Astrocyte (in vitro differentiated cells and primary cell): ENCODE measurements around the gene ZNF594. TPM values are rescaled to one million over a fixed set of nuclear protein-coding genes. Genes with fewer than 3 reads are reported as not detected.
A peak's percentile ranks its signal among the peaks of the same experiment; 100 is the strongest.
"Not testable (repeated sequence)": the region's sequence is repeated elsewhere in the genome, so short reads cannot be mapped to it uniquely, and the experiment has no call there.

Source experiments
- DNase-seq: peaks from one replicate; pipeline ENCODE4 v3.0.0-alpha.2; 2010; ENCODE audit warnings: low read depth
- FAIRE-seq: peaks from 2 replicates; lab custom pipeline; 2011; peaks lifted over from hg19 to GRCh38; lab: Jason Lieb, UNC
- H2AFZ ChIP-seq: 2 replicates; pipeline ENCODE4 v1.6.0; 2012; ENCODE audit warnings: low read depth, low read length, inconsistent platforms
- H3K27ac ChIP-seq: 2 replicates; pipeline ENCODE4 v1.5.1; 2011; ENCODE audit warnings: low read depth, low read length, inconsistent platforms
- H3K27me3 ChIP-seq: 2 replicates; pipeline ENCODE4 v1.6.0; 2011; ENCODE audit warnings: low read length, inconsistent platforms; ENCODE audit not compliant: insufficient read depth
- H3K36me3 ChIP-seq: 2 replicates; pipeline ENCODE4 v1.5.1; 2011; ENCODE audit warnings: low read length, inconsistent platforms; ENCODE audit not compliant: insufficient read depth
- H3K4me1 ChIP-seq: 2 replicates; pipeline ENCODE4 v1.5.1; 2011; ENCODE audit warnings: low read length, inconsistent platforms; ENCODE audit not compliant: insufficient read depth
- H3K4me2 ChIP-seq: 2 replicates; pipeline ENCODE4 v1.6.0; 2012; ENCODE audit warnings: low read length, inconsistent platforms
- H3K4me3 ChIP-seq: 2 replicates; pipeline ENCODE4 v1.5.1; 2011; ENCODE audit warnings: low read depth, mild to moderate bottlenecking, low read length, inconsistent platforms; ENCODE audit not compliant: insufficient read depth
- H3K79me2 ChIP-seq: 2 replicates; pipeline ENCODE4 v1.6.0; 2012; ENCODE audit warnings: mild to moderate bottlenecking, low read length, inconsistent platforms; ENCODE audit not compliant: insufficient read depth
- H3K9ac ChIP-seq: 2 replicates; pipeline ENCODE4 v1.6.0; 2012; ENCODE audit warnings: mild to moderate bottlenecking, low read length, inconsistent platforms
- H3K9me3 ChIP-seq: 2 replicates; pipeline ENCODE4 v1.5.1; 2012; ENCODE audit warnings: low read depth, mild to moderate bottlenecking, low read length, inconsistent platforms; ENCODE audit not compliant: insufficient read depth
- H4K20me1 ChIP-seq: 2 replicates; pipeline ENCODE4 v1.6.0; 2012; ENCODE audit warnings: low read length, inconsistent platforms; ENCODE audit not compliant: insufficient read depth
- H3K27ac Mint-ChIP-seq: one replicate; pipeline ENCODE4 v1.8.0; 2021; ENCODE audit warnings: mild to moderate bottlenecking, mixed read lengths; ENCODE audit not compliant: unreplicated experiment
- H3K27me3 Mint-ChIP-seq: one replicate; pipeline ENCODE4 v1.8.0; 2021; ENCODE audit warnings: low read depth, mixed read lengths; ENCODE audit not compliant: unreplicated experiment
- H3K36me3 Mint-ChIP-seq: one replicate; pipeline ENCODE4 v1.8.0; 2021; ENCODE audit warnings: low read depth, mixed read lengths; ENCODE audit not compliant: unreplicated experiment
- H3K4me1 Mint-ChIP-seq: one replicate; pipeline ENCODE4 v1.8.0; 2021; ENCODE audit warnings: low read depth, mixed read lengths; ENCODE audit not compliant: unreplicated experiment
- H3K4me3 Mint-ChIP-seq: one replicate; pipeline ENCODE4 v1.8.0; 2021; ENCODE audit warnings: mild to moderate bottlenecking, moderate library complexity, mixed read lengths; ENCODE audit not compliant: unreplicated experiment
- H3K9me3 Mint-ChIP-seq: one replicate; pipeline ENCODE4 v1.8.0; 2021; ENCODE audit warnings: mild to moderate bottlenecking, mixed read lengths; ENCODE audit not compliant: unreplicated experiment
- CTCF ChIP-seq: IDR thresholded peaks from 2 replicates; pipeline ENCODE4 v1.5.1; 2011; ENCODE audit warnings: low read depth, mild to moderate bottlenecking, inconsistent platforms, low read length, moderate library complexity; ENCODE audit not compliant: insufficient read depth
- EZH2 ChIP-seq: IDR thresholded peaks from 2 replicates; pipeline ENCODE4 v1.6.1; 2012; ENCODE audit warnings: mild to moderate bottlenecking, low read length, inconsistent platforms; ENCODE audit not compliant: insufficient read depth
- total RNA-seq: library from RNA; stranded (reverse); gene quantifications from 2 replicates; pipeline ENCODE4 v1.2.1, GENCODE V29; 2021

ZNF594 gene
- total RNA-seq, 1 donor from 2014 or later: 8.9 TPM

GRCh38 chr17:5234645-5235576 lies 43.2 kb upstream of the ZNF594 start, which contains the start of gene SCIMP:
TSS of gene SCIMP (minus strand) at chr17:5234860. CDS start at chr17:5234755, 105 bp downstream.
- Mint-ChIP-seq H3K9me3 (peaks cover 2% of the 10 kb centered on the region), H3K27me3 (peaks cover 5% of the 10 kb centered on the region), H3K27ac (peak within 1 kb of the TSS; percentile 34), H3K36me3 (peaks cover 9% of the 10 kb centered on the region), H3K4me1 (no peaks in the 10 kb centered on the region), H3K4me3 (no peak within 1 kb of the TSS)
- DNase-seq (no peak), FAIRE-seq (no peak)
- Histone ChIP-seq H2AFZ (no peak within 1 kb of the TSS), H3K27ac (no peak within 1 kb of the TSS), H3K4me2 (no peak within 1 kb of the TSS), H3K4me1 (no peaks in the 10 kb centered on the region), H3K9ac (no peak within 1 kb of the TSS), H3K9me3 (peaks cover 3% of the 10 kb centered on the region), H3K27me3 (no peaks in the 10 kb centered on the region), H4K20me1 (no peaks in the 10 kb centered on the region), H3K36me3 (no peaks in the 10 kb centered on the region), H3K4me3 (no peak within 1 kb of the TSS), H3K79me2 (no peaks in the 10 kb centered on the region)
- TF ChIP-seq CTCF (no peak), EZH2 (no peak)

- H3K4me1 ChIP-seq, H3K79me2 ChIP-seq, H3K9me3 Mint-ChIP-seq, H3K9ac ChIP-seq, H3K27me3 ChIP-seq, H3K4me2 ChIP-seq, H3K27me3 Mint-ChIP-seq, DNase-seq, FAIRE-seq, H2AFZ ChIP-seq, H3K4me3 ChIP-seq, H3K4me1 Mint-ChIP-seq, H3K36me3 Mint-ChIP-seq, H4K20me1 ChIP-seq, H3K36me3 ChIP-seq, H3K27ac Mint-ChIP-seq, H3K4me3 Mint-ChIP-seq, H3K9me3 ChIP-seq, H3K27ac ChIP-seq: not testable (repeated sequence)
These were observed 41.8 kb upstream of the ZNF594 start for GRCh38 chr17:5233492-5233891.

GRCh38 chr17:5226940-5227878 lies 35.5 kb upstream of the ZNF594 start:
- DNase-seq (no peak), FAIRE-seq (no peak)
- Mint-ChIP-seq H3K27me3 (no peaks in the 10 kb centered on the region), H3K4me3 (no peak overlapping the region), H3K4me1 (no peaks in the 10 kb centered on the region), H3K27ac (no peak overlapping the region), H3K9me3 (no peaks in the 10 kb centered on the region), H3K36me3 (peaks cover 9% of the 10 kb centered on the region)
- Histone ChIP-seq H3K79me2 (no peaks in the 10 kb centered on the region), H3K27ac (no peak overlapping the region), H3K9me3 (no peaks in the 10 kb centered on the region), H3K4me2 (no peak overlapping the region), H2AFZ (no peak overlapping the region), H4K20me1 (no peaks in the 10 kb centered on the region), H3K4me3 (no peak overlapping the region), H3K4me1 (no peaks in the 10 kb centered on the region), H3K27me3 (no peaks in the 10 kb centered on the region), H3K36me3 (no peaks in the 10 kb centered on the region), H3K9ac (no peak overlapping the region)
- TF ChIP-seq EZH2: no peak
- no peak for TF ChIP-seq CTCF
